ENCODE results near the gene TIFAB.

TIFAB gene

GRCh38 chr5:135441350-135441831 is 10.8 kb downstream of the TIFAB start:
- no peak for DNase-seq

GRCh38 chr5:135440916-135441315 is 11.2 kb downstream of the TIFAB start:
- DNase-seq = no peak

DNA sequence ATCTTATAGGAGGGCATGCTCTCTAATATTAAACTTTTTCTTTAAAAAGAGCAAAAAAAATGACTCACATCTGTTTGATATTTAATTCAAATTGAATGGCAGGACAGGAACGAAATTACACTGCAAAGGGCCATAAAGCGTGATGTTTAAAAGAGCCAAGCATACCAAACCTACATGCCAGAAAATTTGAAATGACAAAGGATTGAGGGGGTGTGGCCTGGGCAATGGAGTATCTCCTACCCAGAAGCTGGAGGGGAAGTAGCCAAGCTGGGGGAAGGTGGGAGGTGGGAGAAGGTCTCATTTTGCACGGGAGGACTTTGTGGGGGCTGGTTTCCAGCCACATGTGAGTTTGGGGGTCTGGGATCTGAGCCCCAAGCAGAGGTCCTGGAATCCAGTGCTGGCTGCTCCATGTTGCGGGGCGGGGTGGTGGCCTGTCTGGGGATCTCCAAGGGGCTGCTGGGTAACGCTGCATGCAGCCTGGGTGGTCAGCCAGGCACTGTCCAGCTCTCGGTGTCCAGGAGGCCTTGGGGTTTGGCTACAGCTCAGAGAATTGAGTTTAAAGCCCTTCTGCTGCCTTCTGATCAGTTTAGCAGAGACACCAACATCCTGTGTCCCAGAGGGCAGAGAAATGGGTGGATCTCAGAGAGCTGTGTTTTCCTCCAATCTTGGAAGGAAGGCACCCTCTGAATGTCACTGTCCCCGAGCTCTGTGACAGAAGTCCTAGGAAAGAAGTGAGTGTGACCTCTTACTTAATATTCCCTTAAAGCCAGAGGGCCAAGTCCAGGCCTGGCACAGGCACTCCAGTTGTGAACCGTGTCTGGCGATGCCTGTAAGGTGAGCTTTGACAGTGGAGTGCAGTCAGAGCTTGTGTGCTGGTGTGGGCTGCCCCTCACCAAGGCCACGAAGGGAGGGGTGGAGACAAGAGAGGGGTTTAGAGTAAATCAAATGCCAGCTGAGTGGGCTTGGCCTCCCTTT is 12.6 kb downstream of the TIFAB start:
- DNase-seq = no peak

- no peak for DNase-seq
These were observed 13.4 kb downstream of the TIFAB start for GRCh38 chr5:135438636-135439221.

GRCh38 chr5:135437796-135438560 is 14.2 kb downstream of the TIFAB start:
- no peak for DNase-seq

- no peak for DNase-seq
These were observed 14.7 kb downstream of the TIFAB start for GRCh38 chr5:135437422-135437795.

- DNase-seq = no peak
These were observed 15.2 kb downstream of the TIFAB start for GRCh38 chr5:135436951-135437418.

DNA sequence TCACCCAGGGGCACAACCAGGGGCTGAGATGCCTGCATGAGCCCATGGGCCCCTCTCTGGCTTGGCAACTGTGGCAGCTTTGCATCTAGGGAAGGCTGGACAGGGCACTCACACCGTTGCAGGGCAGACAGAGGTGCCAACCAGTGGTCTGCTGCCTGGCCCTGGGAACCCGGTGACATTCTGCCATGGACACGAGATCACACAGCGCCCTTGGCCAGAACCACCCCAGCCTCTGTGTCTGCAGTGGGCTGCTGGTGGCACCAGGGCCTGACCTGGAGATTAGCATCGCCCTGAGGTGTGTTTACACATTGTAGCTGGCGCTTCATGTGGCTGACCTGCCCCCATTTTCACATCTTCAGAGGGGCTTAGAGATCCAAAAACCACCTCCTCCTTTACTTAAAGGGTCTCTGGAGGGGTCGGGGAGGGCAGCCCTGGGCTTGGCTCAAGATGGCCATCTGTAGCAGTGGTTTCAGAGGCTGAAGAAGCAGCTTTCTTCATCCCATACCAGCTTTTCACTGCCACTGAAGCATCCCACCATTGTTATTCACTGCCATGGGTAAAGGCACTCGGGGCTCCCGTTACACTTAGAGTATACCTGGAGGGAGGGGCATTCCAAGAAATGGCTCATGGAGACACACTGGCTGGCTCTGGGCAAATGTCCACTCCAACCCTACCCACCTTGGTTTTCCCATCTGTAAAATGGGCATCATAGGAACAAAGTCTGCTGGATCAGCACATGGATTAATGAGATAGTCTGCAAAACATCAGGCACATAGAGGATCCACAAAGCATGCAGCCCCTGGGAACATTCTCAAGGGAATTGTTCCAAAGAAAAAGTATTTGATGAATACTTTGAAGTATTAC is 16.5 kb downstream of the TIFAB start:
- no peak for DNase-seq

DNA sequence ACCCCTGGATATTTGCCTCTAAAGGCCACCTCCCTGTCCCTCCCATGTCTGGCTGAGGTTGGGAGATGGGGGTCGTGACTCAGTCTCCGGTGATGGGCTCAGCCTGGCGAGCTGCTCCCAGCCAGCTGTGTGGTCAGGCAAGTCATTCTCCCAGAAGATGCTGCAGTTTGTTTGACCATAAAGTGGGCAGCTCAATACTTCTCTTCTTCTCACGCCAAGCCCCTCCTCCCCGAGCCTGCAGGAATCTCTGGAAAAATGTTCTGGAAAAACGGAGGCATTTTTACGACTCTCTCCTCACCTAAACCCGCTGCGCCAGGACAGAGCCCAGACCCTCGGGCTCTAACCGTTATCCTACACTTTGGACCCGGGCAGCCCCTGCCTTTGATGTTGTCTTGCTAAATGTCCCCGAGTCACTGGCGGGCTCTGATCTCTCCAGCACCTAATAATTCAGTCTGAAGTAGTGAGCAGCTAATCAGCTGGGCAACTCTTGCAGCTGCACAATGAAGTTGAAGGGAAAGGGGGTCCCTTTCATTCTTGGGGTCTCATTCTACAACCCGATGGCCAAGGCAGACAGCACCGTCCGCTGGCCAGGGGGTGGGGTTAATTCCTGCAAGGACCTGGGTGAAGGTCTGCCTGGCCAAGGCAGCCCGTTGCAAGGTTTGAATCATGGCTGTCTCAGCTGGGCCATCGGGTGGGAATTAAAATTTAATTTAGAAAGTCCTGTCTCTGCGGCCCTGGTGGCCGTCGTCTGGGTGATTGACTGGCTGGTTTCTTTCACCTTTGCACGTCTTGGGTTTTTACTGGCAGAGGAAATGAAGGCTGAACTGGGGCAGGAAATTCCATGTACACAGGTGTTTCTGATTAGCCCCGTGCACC is 17.3 kb downstream of the TIFAB start:
- DNase-seq = no peak

DNA sequence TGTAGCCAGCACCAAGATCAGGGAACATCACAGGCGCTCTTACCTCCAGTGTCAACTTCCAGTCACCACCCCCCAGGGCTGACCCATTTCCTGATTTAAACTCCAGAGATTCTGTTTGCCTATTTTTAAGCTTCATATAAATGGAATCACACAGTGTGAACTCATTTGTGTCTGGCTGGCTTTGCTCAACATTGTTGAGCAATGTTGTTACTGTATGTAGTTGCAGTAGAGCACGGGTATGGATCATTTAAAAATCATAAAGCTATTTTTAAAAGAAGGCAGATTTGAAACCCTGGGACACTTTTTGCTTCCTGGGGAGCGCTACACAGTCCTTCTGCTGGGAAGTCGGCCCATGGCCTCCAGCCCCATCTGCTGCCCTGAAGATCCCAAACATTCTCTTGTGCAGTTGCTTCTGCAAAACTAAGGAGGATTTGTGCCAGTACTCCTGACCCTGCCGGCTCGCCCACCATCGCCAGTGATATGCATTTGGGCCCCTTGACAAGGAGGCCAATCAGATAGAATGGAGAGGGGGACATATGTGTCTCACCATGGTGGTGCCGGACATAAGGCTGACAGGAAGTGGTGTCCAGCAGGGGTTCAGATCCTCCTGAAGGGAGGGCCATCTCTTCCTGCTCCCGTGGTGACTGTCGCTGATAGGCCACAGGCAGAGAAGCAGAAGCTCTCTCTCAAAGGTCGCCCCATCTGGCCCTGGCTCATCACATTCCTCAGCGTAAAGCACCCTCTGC is 18.3 kb downstream of the TIFAB start:
- DNase-seq = no peak

- DNase-seq = no peak
These were observed 20.0 kb downstream of the TIFAB start for GRCh38 chr5:135432113-135432512.

DNA sequence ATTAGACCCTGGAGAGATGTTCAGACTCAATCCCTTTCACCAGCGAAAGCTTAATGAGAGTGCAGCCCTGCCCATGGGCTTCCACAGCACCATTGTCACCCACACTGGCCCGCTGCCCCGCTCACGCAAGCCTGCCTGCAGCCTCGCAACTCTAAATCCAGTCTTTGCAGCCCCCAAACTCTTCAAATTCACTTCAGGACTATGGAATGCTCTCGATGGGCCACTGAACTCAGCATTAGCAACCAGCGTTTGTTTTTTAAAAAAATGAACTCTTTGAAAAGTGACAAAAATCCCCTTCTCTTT is 22.1 kb downstream of the TIFAB start:
- DNase-seq = no peak

GRCh38 chr5:135429301-135430134 is 22.6 kb downstream of the TIFAB start:
- DNase-seq = no peak

- no peak for DNase-seq
These were observed 23.6 kb downstream of the TIFAB start for GRCh38 chr5:135428586-135428985.

DNA sequence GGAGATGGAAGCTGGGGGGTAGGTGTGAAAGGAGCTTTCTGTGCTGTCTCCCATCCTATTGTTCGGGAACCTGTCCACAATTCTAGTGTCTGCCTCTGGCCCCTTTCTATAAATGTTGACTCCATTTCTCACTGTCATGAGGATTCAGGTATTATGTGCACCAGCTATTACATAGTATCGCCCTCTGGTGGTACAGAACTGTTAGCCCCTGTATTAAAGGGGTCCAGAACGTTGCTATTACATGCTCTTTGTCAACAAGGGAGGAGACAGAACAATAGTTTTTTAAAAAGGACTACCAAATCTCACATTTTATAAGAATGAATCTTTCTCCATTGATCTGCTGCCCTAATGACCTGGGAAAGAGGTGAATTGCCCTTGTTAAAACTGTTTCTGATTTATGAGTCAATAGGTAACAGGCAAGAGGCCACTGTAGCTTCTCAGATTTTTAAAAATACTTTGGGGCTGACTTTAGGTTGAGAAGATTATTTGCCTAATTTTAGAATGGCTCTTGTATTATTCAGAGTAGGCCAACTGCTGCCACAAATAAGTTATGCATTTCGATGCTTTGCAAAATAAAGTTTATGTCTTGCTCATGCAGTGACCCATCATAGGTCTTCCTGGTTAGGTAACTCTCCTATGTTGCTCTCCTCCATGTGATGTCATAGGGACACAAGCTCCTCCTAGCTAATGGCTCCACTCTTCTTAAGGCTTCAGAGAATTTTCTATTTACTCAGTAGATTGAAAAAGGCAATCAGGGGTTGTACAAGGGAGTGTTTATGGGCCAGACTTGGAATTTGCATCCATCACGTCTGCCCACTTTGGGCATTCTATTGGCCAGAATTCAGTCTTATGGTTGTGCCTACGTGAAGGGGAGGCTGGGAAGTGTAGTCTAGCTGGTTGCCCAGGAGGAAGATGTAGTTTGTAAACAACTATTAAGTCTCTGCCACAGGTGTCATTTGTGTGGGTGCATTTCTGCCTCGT is 25.8 kb downstream of the TIFAB start:
- no peak for DNase-seq

- DNase-seq = no peak
These were observed 26.5 kb downstream of the TIFAB start for GRCh38 chr5:135425641-135426040.

DNA sequence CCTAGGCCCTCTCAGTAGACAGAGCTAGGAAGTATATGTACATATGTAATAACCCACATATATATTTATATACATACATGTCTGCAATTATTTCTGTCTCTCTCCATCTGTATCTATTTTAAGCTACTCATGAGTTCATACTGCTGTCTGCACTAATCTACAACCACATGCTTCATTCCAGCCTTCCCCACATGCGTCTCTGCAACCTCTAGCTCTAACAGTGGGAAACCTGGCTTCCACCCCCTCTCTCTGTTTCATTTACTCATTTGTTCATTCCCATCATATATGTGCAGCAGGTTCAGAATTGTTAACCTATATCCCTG is 28.3 kb downstream of the TIFAB start:
- no peak for DNase-seq

GRCh38 chr5:135423146-135423845 is 28.9 kb downstream of the TIFAB start:
- DNase-seq = no peak
